HG02610 (cell line): Measurements from ENCODE around the gene SRPK2.
"Not testable (repeated sequence)": the region's sequence is repeated elsewhere in the genome, so short reads cannot be mapped to it uniquely, and the experiment has no call there.

Experiments
- ATAC-seq: cut with Tn5 transposase; IDR thresholded peaks from one replicate; pipeline ENCODE4 v1.9.1; 2021; ENCODE audit warnings: mild to moderate bottlenecking, moderate library complexity; ENCODE audit not compliant: unreplicated experiment

SRPK2 gene

DNA sequence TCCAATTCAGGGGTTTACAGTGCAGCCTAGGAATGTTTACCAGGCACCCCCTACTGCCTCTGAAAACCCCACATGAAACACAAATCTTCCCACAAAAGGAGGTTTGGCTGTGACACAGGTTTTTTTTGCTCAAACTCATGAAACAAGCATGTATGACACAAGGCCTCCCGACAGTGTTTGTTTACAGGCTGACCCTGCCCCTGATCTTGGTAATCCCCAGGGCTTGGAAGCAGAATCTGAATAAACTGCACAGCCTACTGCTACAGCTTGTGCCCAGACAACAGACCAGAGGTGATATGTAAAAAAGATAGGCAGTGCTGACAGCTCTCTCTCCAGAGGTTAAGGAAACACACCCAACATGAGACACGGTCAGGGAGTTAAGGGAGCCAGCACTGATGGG is 190.5 kb downstream of the SRPK2 start:
- ATAC-seq, result no peak

GRCh38 chr7:105196473-105196872 is 192.2 kb downstream of the SRPK2 start:
- no peak for ATAC-seq

DNA sequence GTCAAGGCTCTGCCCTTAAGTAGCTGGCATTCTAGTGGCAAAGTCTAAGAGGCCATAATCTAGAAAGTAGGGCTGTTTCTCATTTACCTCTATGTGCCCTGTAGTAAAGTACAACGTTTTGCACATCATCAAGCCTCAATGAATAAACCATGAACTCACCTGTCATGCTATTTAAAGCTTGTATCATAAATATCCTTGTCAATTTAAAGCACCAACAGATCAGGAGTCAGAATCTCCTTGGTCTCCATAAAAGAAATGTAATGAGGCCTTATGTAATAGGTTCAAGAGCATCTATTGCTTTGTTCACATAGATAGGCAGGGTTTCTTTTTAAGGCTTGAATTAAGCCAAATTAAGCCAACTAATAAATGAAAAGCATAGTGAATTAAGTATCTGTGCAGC is 192.8 kb downstream of the SRPK2 start:
- no peak for ATAC-seq

DNA sequence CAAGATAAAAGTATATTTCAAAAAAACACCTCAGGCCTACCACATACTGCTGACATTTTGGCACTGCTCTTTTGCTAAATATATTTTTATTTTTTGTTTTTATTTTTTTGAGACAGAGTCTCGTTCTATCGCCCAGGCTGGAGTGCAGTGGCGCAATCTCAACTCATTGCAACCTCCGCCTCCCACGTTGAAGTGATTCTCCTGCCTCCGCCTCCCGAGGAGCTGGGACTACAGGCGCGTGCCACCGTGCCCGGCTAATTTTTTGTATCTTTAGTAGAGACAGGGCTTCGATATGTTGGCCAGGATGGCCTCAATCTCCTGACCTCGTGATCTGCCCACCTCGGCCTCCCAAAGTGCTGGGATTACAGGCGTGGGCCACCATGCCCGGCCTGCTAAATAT is 193.8 kb downstream of the SRPK2 start:
- not testable (repeated sequence) for ATAC-seq

GRCh38 chr7:105191331-105191730 is 197.4 kb downstream of the SRPK2 start:
- ATAC-seq, result no peak

- ATAC-seq, result no peak
Observed at GRCh38 chr7:105189859-105190492, 198.7 kb downstream of the SRPK2 start.

DNA sequence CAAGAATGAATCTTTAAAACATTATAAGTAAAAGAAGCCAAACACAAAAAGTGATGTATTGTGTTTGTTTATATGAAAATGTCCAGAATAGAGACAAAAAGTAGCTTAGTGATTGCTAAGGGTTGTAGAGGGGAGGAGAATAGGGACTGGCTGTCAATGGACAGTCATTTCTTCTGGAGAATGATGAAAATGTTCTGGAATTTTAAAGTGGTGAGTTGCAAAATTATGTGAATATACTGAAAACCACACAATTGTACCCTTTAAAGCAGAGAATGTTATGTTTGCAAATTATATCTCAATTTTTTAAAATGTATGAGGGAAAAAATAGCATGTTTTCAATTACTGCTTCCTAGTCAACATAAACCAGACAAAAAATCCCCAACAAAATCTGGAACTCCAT is 200.5 kb downstream of the SRPK2 start:
- ATAC-seq, result no peak

GRCh38 chr7:105187302-105188169 is 201.2 kb downstream of the SRPK2 start:
- peak; percentile 77 for ATAC-seq

DNA sequence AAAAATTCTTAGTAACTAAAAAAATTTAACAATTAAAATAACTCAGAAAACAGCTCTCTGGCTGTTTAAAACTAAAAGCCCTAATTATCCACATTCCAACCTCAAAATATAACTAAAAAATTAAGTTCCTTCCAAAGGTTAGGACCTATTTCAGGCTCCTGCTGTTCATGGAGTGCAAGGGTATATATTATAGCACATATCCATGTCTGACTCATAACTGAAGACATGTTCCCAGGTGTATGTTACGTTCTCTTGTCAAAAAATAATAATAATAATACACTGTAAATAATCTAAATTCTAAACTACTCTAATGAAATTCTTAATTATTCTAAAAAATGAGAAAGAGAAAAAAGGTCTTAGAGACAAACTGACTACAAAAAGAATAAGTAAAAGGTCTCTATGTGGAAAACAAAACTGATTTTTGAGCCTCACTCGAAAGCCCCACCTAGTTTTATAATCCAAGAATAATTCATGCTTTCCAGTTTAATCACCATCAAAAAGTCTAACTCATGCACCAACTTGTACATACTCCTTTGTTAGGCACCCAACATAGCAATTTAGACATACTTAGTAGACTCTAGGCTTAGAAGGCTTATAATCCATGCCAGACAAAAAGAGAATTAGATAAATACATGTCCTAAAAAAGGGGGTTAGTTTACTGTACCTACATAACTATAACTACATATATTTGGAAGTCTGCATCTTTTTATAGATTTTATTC is 203.3 kb downstream of the SRPK2 start:
- ATAC-seq, result no peak

GRCh38 chr7:105180002-105180401 is 208.7 kb downstream of the SRPK2 start:
- no peak for ATAC-seq

GRCh38 chr7:105178928-105179541 is 209.7 kb downstream of the SRPK2 start:
- ATAC-seq, result no peak

DNA sequence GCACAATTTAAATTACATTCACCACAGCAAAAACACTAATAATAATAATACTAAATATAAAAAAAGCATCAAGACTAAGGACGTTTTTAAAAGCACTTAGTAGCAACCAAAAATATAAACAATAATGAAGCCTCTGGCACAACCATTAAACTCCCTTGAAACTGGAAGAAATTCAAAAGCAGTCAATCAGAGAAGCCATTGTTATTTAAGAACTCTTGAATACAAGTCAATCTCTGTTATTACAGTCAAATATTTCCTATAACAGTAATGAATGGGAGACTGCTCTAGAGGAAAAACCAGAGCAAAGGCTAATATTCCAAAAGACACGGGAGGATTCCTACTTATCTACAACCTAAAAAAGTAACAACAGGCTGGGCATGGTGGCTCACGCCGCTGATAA is 210.5 kb downstream of the SRPK2 start:
- ATAC-seq, result no peak

DNA sequence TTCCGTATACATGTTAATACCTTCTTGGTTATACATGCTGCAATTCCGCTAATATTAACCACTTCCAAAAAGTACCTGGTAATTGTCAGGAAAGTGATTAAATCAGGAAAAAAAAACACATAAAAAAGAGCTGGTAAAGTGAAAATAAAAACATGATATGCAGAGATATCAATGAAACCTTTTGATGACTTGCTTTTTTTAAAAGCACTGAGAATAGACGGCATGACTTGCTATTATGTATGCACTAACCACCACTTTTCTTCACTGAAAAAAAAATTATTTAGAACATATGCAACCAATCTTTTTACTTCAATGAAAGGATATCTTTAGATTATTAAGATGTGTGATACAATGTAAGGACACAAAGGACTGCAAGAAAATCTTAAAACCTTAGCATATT is 211.7 kb downstream of the SRPK2 start:
- ATAC-seq, result no peak

DNA sequence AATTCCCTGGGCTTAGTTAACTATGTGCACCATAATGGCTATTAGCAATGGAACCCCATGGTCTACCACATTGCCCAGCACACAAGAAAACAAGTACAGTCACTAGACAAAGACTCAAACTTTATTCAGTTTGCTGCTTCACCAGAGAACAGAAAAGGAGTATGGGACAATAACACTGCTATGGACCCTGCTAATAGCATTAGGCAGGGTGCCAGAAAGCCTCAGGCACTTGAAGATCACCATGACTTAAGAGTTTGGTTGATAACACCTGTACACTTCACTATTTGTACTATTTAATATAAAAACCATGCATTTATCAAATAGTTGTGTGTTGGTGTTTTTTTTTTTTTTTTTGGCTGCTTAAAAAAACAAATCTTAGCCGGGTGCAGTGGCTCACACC is 215.1 kb downstream of the SRPK2 start:
- ATAC-seq, result no peak

GRCh38 chr7:105164751-105165150 is 224.0 kb downstream of the SRPK2 start:
- no peak for ATAC-seq

- ATAC-seq, result no peak
Observed at GRCh38 chr7:105163718-105164117, 225.0 kb downstream of the SRPK2 start.

DNA sequence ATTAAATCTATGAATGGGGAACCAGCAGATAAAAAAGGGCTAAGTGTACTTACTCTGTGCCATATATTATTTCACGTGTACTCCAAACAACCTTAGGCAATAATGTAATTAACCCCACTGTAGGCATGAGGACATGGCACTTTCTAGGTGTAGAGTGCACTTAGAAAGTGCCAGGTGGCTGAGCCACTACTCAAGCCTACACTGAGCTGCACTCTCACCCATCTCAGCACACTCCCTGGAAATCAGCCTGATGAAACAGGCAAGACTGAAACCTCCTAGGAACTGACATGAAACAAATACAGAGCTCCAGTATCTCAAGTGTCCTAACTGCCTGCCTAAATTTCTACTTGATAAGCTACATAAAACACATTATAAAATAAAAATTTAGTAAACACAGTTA is 227.4 kb downstream of the SRPK2 start:
- no peak for ATAC-seq

DNA sequence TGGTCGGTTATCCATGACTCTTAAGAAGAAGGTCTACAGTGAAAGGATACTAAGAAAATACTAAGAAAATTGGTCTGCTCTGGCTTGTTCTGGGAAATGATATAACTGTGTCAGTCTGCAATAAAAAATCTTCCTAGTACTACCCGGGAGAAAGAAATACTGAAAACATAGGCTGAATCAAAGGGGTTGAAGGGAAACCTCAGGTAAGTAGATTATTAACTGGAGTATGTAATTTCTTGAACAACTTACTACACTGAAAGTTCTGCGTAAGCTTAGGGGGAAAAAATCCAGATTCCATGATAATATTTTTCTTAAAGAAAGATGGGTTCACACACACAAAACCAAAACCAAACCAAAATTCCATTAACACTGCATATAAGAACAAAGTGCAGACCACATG is 231.4 kb downstream of the SRPK2 start:
- ATAC-seq, result no peak

GRCh38 chr7:105156731-105157130 is 232.0 kb downstream of the SRPK2 start:
- no peak for ATAC-seq

- no peak for ATAC-seq
Observed at GRCh38 chr7:105154084-105154483, 234.6 kb downstream of the SRPK2 start.

DNA sequence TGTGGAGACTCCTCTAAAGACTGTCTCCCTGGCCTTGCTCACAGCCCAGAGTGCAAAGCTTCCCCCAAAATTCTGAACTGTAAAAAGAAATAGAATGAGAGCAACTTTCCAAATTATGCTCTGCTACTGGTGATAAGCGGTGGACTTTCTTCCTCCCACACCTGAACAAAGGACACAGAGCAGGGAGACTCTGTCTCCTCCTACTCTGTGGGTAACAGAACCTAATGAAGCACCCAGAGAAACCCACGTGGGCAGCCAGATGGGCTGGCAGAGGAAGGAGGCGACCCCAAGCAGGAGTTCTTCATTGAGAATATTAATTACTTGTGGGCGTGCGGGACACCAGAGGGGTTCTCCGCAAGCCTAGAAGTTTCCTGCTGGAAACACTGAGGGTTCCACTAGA is 235.2 kb downstream of the SRPK2 start:
- no peak for ATAC-seq
